Fibroblast of lung (primary cell): ENCODE data around the gene SLC6A5. TPM values are rescaled to one million over a fixed set of nuclear protein-coding genes. Genes with fewer than 3 reads are reported as not detected.

Experiments used
- DNase-seq, 2 donors: peaks; one replicate each; pipeline versions ENCODE4 v3.0.0 to v3.0.0-alpha.2; 2010; ENCODE audit warnings: low read depth in 2 of 2
- H2AFZ ChIP-seq: 2 replicates; pipeline ENCODE4 v1.5.1; 2012; ENCODE audit warnings: low read length, control low read depth, inconsistent platforms
- H3K27ac ChIP-seq: 2 replicates; pipeline ENCODE4 v1.5.1; 2011; ENCODE audit warnings: low read length, control low read depth; ENCODE audit not compliant: insufficient read depth
- H3K27me3 ChIP-seq: 2 replicates; pipeline ENCODE4 v1.5.1; 2011; ENCODE audit warnings: mild to moderate bottlenecking, low read length; ENCODE audit not compliant: control insufficient read depth, insufficient read depth
- H3K36me3 ChIP-seq: 2 replicates; pipeline ENCODE4 v1.5.1; 2011; ENCODE audit warnings: low read length; ENCODE audit not compliant: control insufficient read depth, insufficient read depth
- H3K4me1 ChIP-seq: 2 replicates; pipeline ENCODE4 v1.5.1; 2011; ENCODE audit warnings: low read length; ENCODE audit not compliant: control insufficient read depth, insufficient read depth; ENCODE audit errors: extremely low read depth
- H3K4me2 ChIP-seq: 2 replicates; pipeline ENCODE4 v1.5.1; 2011; ENCODE audit warnings: low read length, control low read depth; ENCODE audit not compliant: insufficient read depth; ENCODE audit errors: extremely low read depth
- H3K4me3 ChIP-seq, 4 experiments: fragments of 200-600 bp in 1 of 4; sonication (generic) in 1 of 4; replicated peaks in 1 of 4; 2 replicates each; pipeline ENCODE4 v1.5.1; 2011 to 2016; ENCODE audit warnings: low read length in 4 of 4, low read depth in 3 of 4, mild to moderate bottlenecking in 3 of 4, control low read depth in 2 of 4, inconsistent platforms in 1 of 4, mixed read lengths in 1 of 4; ENCODE audit not compliant: insufficient read depth in 1 of 4; ENCODE audit errors: control extremely low read depth in 1 of 4
- H3K79me2 ChIP-seq: 2 replicates; pipeline ENCODE4 v1.5.1; 2012; ENCODE audit warnings: mild to moderate bottlenecking, low read length, inconsistent platforms; ENCODE audit not compliant: control insufficient read depth, insufficient read depth
- H3K9ac ChIP-seq: 2 replicates; pipeline ENCODE4 v1.5.1; 2011; ENCODE audit warnings: mild to moderate bottlenecking, low read length, control low read depth; ENCODE audit not compliant: insufficient read depth
- H3K9me3 ChIP-seq: 2 replicates; pipeline ENCODE4 v1.5.1; 2012; ENCODE audit warnings: low read depth, low read length; ENCODE audit not compliant: control insufficient read depth, insufficient read depth
- H4K20me1 ChIP-seq: 2 replicates; pipeline ENCODE4 v1.5.1; 2011; ENCODE audit warnings: low read length; ENCODE audit not compliant: control insufficient read depth, insufficient read depth; ENCODE audit errors: extremely low read depth
- EZH2 ChIP-seq: IDR thresholded peaks from 2 replicates; pipeline ENCODE4 v1.5.1; 2012; ENCODE audit warnings: low read length, control low read depth, mild to moderate bottlenecking; ENCODE audit errors: missing control alignments
- polyA plus RNA-seq, 2 donors: library from polyadenylated mRNA; depleted of rRNA in 1 of 2; stranded (reverse) in 1 of 2; unstranded in 1 of 2; fragments of >200 nt; gene quantifications; 2 replicates each; pipeline ENCODE4 v1.2.1, GENCODE V29; 2011 to 2012; ENCODE audit warnings: missing spikeins in 1 of 2
- total RNA-seq: library from RNA; depleted of rRNA; stranded (reverse); fragments of >200 nt; gene quantifications from 2 replicates; pipeline ENCODE4 v1.2.1, GENCODE V29; 2014
- TF ChIP-seq, protein P1 (sequence below), 2 donors: IDR thresholded peaks in 1 of 2; conservative IDR thresholded peaks in 1 of 2; 1 replicate in 1 of 2; 2 replicates in 1 of 2; pipeline ENCODE4 v1.5.1; 2011 to 2012; ENCODE audit warnings: low read length in 2 of 2, control low read depth in 1 of 2, inconsistent platforms in 1 of 2, low read depth in 1 of 2, mild to moderate bottlenecking in 1 of 2

The SLC6A5 gene
- total and polyA plus RNA-seq, 2 donors (not counting 1 experiment from before 2014, with no cell fraction given), result not detected

DNA sequence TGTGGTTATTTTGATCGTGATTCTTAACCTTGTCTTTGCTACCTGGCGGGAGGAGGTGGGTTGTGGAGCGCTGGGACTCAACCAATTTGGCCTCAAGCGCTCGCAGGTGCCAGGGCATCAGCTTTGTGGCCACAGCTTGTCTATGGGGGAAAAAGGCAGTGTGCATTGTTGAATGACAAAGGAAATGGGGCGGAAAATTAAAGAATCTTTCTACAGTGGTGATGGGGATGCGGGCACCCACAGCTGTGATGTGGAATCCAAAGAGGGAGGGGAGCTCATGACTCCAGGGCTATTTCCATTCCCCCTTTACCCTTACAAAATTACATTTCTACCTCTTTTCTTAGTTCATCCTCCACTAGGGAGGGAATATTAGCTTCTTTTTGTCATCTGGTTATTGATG, 1.1 kb downstream of the SLC6A5 start:
- no peak for DNase-seq
- H4K20me1 ChIP-seq, result no peaks in the 10 kb centered on the region
- TF ChIP-seq, protein P1, sequence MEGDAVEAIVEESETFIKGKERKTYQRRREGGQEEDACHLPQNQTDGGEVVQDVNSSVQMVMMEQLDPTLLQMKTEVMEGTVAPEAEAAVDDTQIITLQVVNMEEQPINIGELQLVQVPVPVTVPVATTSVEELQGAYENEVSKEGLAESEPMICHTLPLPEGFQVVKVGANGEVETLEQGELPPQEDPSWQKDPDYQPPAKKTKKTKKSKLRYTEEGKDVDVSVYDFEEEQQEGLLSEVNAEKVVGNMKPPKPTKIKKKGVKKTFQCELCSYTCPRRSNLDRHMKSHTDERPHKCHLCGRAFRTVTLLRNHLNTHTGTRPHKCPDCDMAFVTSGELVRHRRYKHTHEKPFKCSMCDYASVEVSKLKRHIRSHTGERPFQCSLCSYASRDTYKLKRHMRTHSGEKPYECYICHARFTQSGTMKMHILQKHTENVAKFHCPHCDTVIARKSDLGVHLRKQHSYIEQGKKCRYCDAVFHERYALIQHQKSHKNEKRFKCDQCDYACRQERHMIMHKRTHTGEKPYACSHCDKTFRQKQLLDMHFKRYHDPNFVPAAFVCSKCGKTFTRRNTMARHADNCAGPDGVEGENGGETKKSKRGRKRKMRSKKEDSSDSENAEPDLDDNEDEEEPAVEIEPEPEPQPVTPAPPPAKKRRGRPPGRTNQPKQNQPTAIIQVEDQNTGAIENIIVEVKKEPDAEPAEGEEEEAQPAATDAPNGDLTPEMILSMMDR (conservative IDR thresholded peaks at IDR 0.05 in 1 of 2, IDR thresholded peaks at IDR 0.05 in 1 of 2; ENCODE audit: low read depth in 1 of 2, low read length in 2 of 2), result no peak
- TF ChIP-seq EZH2, result peak; percentile 5
- H3K9ac ChIP-seq, result no peak overlapping the region
- no peaks in the 10 kb centered on the region for H3K4me1 ChIP-seq
- no peaks in the 10 kb centered on the region for H3K79me2 ChIP-seq
- H3K4me2 ChIP-seq, result no peak overlapping the region
- H3K4me3 ChIP-seq, result no peak overlapping the region
- H3K27me3 ChIP-seq, result peaks cover 71% of the 10 kb centered on the region
- H3K27ac ChIP-seq, result no peak overlapping the region
- no peak overlapping the region for H2AFZ ChIP-seq
- no peaks in the 10 kb centered on the region for H3K36me3 ChIP-seq
- H3K9me3 ChIP-seq, result no peaks in the 10 kb centered on the region

DNA sequence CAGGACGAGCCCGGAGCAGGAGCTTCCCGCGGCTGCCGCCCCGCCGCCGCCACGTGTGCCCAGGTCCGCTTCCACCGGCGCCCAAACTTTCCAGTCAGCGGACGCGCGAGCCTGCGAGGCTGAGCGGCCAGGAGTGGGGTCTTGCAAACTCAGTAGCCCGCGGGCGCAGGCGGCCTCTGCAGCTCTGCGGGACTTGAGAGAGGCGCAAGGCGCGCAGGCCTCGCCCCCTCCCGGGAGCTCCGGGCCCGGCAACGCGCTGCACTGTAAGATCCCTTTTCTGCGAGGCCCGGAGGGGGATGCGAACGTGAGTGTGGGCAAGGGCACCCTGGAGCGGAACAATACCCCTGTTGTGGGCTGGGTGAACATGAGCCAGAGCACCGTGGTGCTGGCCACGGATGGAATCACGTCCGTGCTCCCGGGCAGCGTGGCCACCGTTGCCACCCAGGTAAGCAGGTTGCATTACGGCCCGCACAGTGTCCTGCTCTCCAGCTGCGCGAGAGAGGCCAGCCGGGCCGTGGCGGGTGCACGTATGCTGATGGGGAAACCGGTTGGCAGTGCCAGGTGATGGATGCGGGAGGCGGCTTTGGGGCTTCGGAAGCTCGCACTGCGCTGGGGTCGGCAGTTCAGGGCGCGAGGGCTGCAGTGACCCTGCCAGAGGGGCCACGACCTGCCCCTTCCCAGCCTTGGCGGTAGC, 2.0 kb downstream of the SLC6A5 start:
- Histone ChIP-seq H3K27ac (no peak overlapping the region), H3K4me1 (no peaks in the 10 kb centered on the region), H3K9me3 (no peaks in the 10 kb centered on the region), H3K79me2 (no peaks in the 10 kb centered on the region), H3K4me3 (no peak overlapping the region), H3K27me3 (peaks cover 66% of the 10 kb centered on the region), H3K9ac (no peak overlapping the region), H3K36me3 (no peaks in the 10 kb centered on the region), H2AFZ (no peak overlapping the region), H3K4me2 (no peak overlapping the region), H4K20me1 (no peaks in the 10 kb centered on the region)
- no peak for DNase-seq
- peak; percentile 41 for TF ChIP-seq EZH2
- TF ChIP-seq, protein P1 (conservative IDR thresholded peaks at IDR 0.05 in 1 of 2, IDR thresholded peaks at IDR 0.05 in 1 of 2; ENCODE audit: low read depth in 1 of 2, low read length in 2 of 2), result no peak

DNA sequence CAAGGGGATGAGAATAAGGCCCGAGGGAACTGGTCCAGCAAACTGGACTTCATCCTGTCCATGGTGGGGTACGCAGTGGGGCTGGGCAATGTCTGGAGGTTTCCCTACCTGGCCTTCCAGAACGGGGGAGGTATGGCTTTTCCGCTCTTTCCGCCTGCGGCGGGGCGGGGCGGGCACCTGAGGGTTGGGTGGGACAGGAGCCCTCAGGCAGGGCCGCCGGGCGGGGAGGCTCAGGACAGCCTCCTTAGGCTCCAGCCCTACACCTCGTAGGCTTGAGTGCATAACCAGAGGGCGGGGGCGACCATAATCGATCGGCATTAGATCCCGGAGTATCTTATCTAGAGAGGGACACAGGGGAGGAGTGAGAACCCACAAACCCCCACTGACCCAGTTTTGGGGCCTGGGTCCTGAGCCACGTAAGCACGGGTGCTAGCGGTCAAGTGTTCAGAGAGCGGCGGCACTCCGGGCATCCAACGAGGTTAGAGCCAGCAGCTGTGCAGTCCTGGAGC, 4.9 kb downstream of the SLC6A5 start:
- Histone ChIP-seq H3K9me3 (no peaks in the 10 kb centered on the region), H3K27me3 (peaks cover 39% of the 10 kb centered on the region), H3K79me2 (no peaks in the 10 kb centered on the region), H3K4me2 (no peak overlapping the region), H3K27ac (no peak overlapping the region), H3K36me3 (no peaks in the 10 kb centered on the region), H3K4me1 (no peaks in the 10 kb centered on the region), H3K9ac (no peak overlapping the region), H2AFZ (no peak overlapping the region), H3K4me3 (no peak overlapping the region), H4K20me1 (no peaks in the 10 kb centered on the region)
- TF ChIP-seq, protein P1 (conservative IDR thresholded peaks at IDR 0.05 in 1 of 2, IDR thresholded peaks at IDR 0.05 in 1 of 2; ENCODE audit: low read depth in 1 of 2, low read length in 2 of 2), result no peak
- DNase-seq, result no peak
